D721Med (cell line): Measurements from ENCODE around the gene SERPINH1.

Experiments used
- DNase-seq: peaks from one replicate; pipeline ENCODE4 v3.0.0; 2011; ENCODE audit warnings: low spot score; ENCODE audit not compliant: insufficient read length
- FAIRE-seq: peaks from 2 replicates; lab custom pipeline; 2011; peaks lifted over from hg19 to GRCh38; lab: Jason Lieb, UNC
- CTCF ChIP-seq: IDR thresholded peaks from 2 replicates; pipeline ENCODE4 v1.5.1; 2012; ENCODE audit warnings: mild to moderate bottlenecking, control low read depth; ENCODE audit not compliant: insufficient read depth; ENCODE audit errors: missing control alignments

SERPINH1 gene

DNA sequence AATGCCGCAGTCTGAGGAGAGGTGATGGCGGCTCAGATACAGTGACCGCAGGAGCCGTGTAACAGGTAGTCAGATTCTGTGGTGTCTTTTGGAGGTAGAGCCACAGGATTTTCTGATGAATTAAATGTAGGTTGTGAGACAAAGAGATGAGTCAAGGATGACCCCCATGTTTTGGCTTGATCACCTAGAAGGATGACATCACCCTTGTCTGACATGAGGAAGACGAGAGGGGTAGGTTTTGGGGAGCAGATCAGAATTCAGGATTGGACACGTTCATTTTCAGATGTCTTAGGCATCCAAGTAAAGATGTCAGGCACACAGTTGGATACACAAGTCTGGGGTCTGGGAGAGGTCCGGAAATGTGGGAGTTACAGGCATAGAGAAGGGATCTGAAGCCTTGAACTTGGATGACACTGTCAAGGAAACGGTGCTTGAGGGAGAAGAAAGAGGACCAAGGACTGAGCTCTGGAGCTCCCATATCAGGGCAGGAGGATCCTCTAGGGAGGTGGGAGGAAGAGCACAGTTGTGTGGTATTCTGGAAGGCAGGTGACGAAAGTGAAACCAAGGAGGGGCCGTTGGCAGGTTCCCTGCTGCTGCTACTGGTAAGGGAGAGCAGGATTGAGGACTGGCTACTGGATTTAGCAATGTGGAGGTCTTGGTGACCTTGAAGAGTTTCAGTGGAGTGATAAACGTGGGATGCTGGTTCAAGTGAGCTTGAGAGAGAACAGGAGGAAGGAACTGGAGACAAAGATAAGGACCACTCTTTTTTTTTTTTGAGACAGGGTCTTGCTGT is 23.7 kb upstream of the SERPINH1 start:
- TF ChIP-seq CTCF = no peak
- no peak for FAIRE-seq
- DNase-seq = no peak

DNA sequence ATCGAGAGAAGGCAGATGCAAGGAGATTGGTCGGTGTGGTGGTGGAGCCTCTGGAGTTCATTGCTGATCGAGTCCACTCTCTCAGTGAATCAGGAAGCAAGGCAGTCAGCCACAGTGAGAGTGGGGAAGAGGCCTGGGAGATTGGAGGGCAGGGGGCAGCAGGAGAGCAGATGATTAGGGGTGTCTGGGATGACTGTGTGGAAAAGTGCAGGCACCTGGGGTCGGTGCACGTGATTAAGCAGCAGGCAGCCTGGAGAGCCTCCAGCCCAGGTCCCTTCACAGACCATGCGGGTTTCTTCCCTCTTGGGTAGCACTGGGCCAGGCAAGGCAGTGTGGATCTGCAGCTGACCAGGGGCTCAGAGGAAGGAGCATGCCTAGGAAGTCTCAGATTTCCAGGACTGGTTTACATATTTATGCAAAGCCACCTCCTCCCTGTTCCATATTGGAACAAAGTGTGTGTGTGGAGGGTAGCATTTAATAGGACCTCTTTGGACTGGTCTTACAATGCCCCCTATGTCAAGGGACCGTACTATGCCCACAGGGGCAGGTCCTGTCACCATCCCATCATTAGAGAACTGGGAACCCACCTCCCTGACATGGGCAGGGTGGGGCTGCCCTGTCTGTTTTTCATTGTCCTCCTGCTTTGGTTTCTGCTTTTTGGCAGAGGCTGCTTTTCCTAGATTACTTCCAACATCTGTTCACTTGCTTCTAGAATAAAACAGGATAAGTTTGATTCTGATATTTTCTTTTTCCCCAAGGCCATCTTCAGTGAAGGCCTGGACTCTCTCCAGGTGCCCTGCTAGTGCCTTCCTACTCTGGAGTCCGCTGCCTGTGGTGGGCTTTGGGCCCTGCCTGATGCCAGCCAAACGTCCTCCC is 22.4 kb upstream of the SERPINH1 start:
- TF ChIP-seq CTCF = no peak
- DNase-seq (no peak), FAIRE-seq (no peak)

DNA sequence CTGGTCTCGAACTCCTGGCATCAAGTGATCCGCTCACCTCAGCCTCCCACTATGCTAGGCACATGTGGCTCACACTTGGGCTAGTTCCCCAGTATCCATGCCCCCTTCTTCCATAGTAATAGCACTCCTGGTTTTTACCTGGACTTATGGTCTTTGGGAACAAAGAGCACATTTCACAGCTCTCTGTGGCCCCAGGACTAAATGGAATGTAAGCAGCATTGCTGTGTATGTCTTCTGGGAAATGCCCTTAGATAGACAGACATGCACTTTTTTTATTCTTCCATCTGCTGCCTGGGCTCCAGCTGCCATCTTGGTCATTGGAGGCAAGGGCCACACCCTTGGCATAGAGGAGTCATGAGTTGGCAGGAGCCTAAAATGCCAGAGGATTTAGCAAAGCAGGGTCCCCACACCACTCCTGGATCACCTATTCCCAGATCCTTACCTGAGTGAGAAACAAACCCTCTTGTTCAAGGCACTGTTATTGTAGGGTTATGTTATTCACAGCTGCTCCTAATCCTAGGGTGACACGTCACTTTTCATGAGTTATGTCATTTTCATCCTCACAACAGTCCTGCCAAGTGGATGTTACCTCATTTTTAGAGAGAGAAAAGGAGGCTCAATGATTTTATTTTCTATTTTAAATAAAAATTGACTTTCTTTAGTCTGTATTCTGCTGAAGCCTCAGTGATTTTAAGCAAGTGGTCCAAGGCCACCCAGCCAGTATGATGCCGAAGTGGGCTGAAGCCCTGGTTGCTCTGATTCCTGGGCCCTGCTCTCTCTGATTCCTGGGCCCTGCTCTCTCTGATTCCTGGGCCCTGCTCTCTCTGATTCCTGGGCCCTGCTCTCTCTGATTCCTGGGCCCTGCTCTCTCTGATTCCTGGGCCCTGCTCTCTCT is 20.6 kb upstream of the SERPINH1 start:
- DNase-seq (no peak), FAIRE-seq (no peak)

DNA sequence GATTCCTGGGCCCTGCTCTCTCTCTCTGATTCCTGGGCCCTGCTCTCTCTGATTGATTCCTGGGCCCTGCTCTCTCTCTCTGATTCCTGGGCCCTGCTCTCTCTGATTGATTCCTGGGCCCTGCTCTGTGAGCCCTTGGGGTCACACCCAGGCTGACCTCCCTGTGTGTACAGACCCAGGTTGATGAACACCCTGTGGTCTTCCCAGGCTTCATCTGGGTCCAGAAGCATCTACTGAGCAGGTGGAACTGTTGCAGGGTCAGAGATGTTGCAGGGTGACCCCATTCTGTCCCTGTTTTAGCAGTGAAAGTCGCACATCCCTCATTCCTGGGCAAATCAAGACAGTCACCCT is 20.0 kb upstream of the SERPINH1 start:
- DNase-seq (no peak), FAIRE-seq (no peak)
- TF ChIP-seq CTCF = no peak

More for the DNA sequence above, 20.6 kb upstream of the SERPINH1 start:
- TF ChIP-seq CTCF = no peak

DNA sequence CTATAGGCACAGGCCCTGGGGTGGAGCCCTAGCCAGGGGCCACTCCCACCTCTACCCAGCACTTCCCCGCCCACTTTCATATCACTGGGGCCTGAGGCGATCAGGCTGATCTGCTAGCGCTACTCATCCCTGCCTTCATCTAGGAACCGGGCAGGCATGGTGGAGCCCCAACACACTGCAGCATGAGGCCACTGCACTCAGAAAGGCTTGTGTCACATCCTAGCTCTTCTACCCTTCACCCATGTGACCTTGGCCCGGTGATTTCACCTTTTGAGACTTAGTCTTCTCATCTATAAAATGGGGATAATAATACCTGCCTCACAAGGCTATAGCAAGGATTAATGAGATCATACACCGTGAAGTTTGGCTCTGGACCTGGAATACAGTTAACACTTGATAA is 18.2 kb upstream of the SERPINH1 start:
- DNase-seq = no peak
- no peak for FAIRE-seq
- TF ChIP-seq CTCF = no peak

GRCh38 chr11:75547177-75547576 is 14.9 kb upstream of the SERPINH1 start:
- TF ChIP-seq CTCF = no peak
- DNase-seq (no peak), FAIRE-seq (no peak)
